ENCODE results near the gene PCLO. TPM values are rescaled to one million over a fixed set of nuclear protein-coding genes. Genes with fewer than 3 reads are reported as not detected.
"Not testable (repeated sequence)": the region's sequence is repeated elsewhere in the genome, so short reads cannot be mapped to it uniquely, and the experiment has no call there.

The PCLO gene
- total RNA-seq, 2 experiments from 2014 or later, result not detected

DNA sequence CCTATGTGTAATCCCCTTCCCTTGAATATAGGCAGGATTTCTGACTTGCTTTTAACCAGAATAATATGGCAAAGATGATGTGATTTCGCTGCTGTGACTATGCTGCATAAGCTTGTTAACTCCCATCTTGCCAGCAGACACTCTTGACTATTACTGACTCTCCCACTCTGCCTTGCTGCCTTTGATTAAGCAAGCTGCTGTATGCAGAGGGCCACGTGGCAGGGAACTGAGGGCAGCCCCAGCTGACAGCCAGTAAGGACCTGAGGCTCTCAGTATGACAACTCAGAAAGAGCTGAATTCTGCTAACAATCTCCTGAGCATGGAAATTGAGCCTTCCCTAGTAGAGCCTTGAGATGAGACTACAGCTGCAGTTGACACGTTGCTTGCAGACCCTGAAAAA is 439.7 kb downstream of the PCLO start:
- Mint-ChIP-seq H3K9me3 (no peaks in the 10 kb centered on the region), H3K27me3 (ENCODE audit: low read depth) (no peaks in the 10 kb centered on the region), H3K36me3 (ENCODE audit: low read depth) (no peaks in the 10 kb centered on the region), H3K4me1 (ENCODE audit: low read depth) (no peaks in the 10 kb centered on the region), H3K4me3 (no peak overlapping the region), H3K27ac (no peak overlapping the region)
- CTCF ChIA-PET, result no interaction called here
- intact Hi-C loops (cut with micrococcal nuclease), result no loop called here
- no peak for DNase-seq

- no peak for DNase-seq
- no peak overlapping the region for H3K27ac Mint-ChIP-seq
Measured at GRCh38 chr7:82715344-82715743, 447.3 kb downstream of the PCLO start.

DNA sequence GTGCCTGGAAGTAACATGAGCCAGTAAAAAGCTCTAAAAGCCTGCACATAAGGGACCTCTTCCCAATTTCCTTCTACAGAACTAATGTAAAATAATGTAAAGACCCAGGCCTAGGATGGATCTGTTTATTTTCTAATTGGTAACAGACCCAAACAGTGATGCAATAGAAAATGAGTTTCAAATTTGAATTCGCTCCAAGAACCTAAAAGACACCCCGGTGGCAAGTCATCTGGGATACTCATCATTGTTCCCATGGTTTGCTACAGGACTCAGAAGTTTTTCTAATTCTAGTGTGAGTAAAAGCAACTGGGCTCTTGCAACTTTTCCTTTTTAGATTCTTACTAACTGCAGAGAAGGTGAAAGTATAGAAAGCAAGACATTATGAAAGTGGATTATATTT is 447.8 kb downstream of the PCLO start:
- no peaks in the 10 kb centered on the region for H3K27me3 Mint-ChIP-seq (ENCODE audit: low read depth)
- H3K27ac Mint-ChIP-seq, result no peak overlapping the region
- CTCF ChIA-PET, result no interaction called here
- no peaks in the 10 kb centered on the region for H3K36me3 Mint-ChIP-seq (ENCODE audit: low read depth)
- intact Hi-C loops (cut with micrococcal nuclease), result no loop called here
- H3K4me1 Mint-ChIP-seq (ENCODE audit: low read depth), result no peaks in the 10 kb centered on the region
- no peak for DNase-seq
- peaks cover 1% of the 10 kb centered on the region for H3K9me3 Mint-ChIP-seq
- H3K4me3 Mint-ChIP-seq, result no peak overlapping the region

More at GRCh38 chr7:82715344-82715743, 447.3 kb downstream of the PCLO start:
- peaks cover 1% of the 10 kb centered on the region for H3K9me3 Mint-ChIP-seq
- H3K27me3 Mint-ChIP-seq (ENCODE audit: low read depth), result no peaks in the 10 kb centered on the region
- no peak overlapping the region for H3K4me3 Mint-ChIP-seq
- CTCF ChIA-PET, result no interaction called here
- no peaks in the 10 kb centered on the region for H3K4me1 Mint-ChIP-seq (ENCODE audit: low read depth)
- H3K36me3 Mint-ChIP-seq (ENCODE audit: low read depth), result no peaks in the 10 kb centered on the region
- intact Hi-C loops (cut with micrococcal nuclease), result no loop called here

- Mint-ChIP-seq H3K27me3 (ENCODE audit: low read depth) (no peaks in the 10 kb centered on the region), H3K36me3 (ENCODE audit: low read depth) (no peaks in the 10 kb centered on the region), H3K27ac (no peak overlapping the region), H3K4me1 (ENCODE audit: low read depth) (no peaks in the 10 kb centered on the region), H3K9me3 (peaks cover 1% of the 10 kb centered on the region), H3K4me3 (no peak overlapping the region)
- CTCF ChIA-PET, result interaction anchor here (0.8 kb wide), 1 partner anchor 16 kb away, joined by 3 read pairs; no protein-coding TSS in a partner anchor
- intact Hi-C loops (cut with micrococcal nuclease), result no loop called here
- DNase-seq, result no peak
Measured at GRCh38 chr7:82713506-82713905, 449.2 kb downstream of the PCLO start.

DNA sequence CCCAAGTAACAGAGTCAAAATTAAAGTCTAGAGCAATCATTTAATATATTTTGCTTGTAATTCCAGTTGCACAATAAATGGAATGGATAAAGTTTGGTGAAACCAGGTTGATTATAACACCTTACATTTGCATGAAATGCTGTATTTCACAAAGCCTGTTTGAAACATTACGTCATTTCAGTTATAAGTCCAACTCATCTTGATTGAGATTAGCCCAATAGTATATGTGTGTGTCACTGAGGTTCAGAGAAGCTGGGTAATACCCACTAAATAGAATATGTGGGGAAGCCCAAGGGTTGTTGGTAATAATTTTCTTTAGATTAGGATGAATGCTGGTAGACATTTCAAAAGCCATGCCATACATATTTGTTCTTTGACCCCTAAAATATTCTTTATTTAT is 456.3 kb downstream of the PCLO start:
- H3K9me3 Mint-ChIP-seq; CTCF ChIA-PET; H3K4me3 Mint-ChIP-seq; H3K27ac Mint-ChIP-seq; intact Hi-C loops (cut with micrococcal nuclease); H3K36me3 Mint-ChIP-seq (ENCODE audit: low read depth); DNase-seq; H3K27me3 Mint-ChIP-seq (ENCODE audit: low read depth); H3K4me1 Mint-ChIP-seq (ENCODE audit: low read depth): not testable (repeated sequence)

DNA sequence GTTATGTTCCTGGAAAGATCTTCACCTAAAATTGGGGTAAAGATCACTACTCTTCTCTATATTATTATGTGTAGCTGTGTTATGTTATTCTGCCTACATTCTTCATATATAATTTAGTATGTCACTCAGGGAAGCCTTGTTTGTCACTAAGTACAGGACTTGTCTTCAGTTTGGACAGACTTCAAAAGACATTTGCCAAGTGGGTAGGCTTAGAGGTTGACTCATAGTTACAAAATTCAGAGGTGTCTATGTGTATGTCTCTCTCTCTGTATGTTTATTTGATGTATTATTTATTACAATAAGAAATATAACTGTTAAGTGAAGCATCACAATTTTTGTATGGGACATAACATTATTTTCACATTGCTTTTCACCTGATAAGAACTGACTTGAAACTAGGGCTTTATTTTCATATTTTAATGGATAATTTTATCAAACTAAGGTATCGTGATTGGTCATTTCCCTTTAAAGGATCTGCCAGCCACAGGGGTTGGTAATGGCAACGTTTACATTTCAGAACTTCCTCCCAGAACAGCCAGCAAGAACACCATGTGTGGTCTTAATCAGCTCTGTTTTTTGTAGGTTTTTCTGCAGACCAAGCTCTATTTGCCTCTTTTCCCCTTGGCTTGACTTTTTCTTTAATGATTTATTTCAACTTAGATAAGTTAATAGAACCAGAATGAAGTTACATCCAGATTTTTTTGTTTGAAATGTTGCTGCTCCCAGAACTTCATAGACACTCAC is 457.0 kb downstream of the PCLO start:
- CTCF ChIA-PET, result no interaction called here
- Mint-ChIP-seq H3K4me3 (no peak overlapping the region), H3K9me3 (no peaks in the 10 kb centered on the region), H3K36me3 (ENCODE audit: low read depth) (no peaks in the 10 kb centered on the region), H3K27me3 (ENCODE audit: low read depth) (no peaks in the 10 kb centered on the region), H3K4me1 (ENCODE audit: low read depth) (no peaks in the 10 kb centered on the region), H3K27ac (no peak overlapping the region)
- intact Hi-C loops (cut with micrococcal nuclease), result no loop called here
- no peak for DNase-seq

DNA sequence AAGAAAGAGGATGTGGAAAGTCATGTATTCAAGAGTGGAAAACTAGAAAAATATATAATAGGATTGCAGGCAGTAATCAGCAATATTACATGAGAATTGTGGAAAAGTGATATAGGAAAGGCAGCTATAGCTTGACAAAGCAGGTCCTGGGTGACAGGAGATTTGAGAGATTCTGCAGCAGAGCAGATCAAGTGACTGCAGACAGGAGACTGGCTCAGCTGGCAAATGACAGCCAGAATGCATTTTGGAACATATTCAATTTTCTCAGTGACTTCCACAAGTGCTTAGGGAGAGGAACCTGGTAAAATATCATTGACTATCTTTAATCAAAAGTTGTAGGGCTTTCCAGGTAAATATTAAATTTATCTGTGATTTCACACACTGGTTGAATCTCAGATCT is 458.6 kb downstream of the PCLO start:
- Mint-ChIP-seq H3K4me1 (ENCODE audit: low read depth) (no peaks in the 10 kb centered on the region), H3K27me3 (ENCODE audit: low read depth) (no peaks in the 10 kb centered on the region), H3K4me3 (no peak overlapping the region), H3K27ac (no peak overlapping the region), H3K9me3 (no peaks in the 10 kb centered on the region), H3K36me3 (ENCODE audit: low read depth) (no peaks in the 10 kb centered on the region)
- CTCF ChIA-PET, result no interaction called here
- DNase-seq, result no peak
- intact Hi-C loops (cut with micrococcal nuclease), result no loop called here

Measured in activated naive CD4-positive, alpha-beta T cell treated with anti-CD3 and anti-CD28 coated beads for 36 hours (primary cell).